OCI-LY7 (cell line): Measurements from ENCODE around the gene ZFYVE28. TPM values are rescaled to one million over a fixed set of nuclear protein-coding genes. Genes with fewer than 3 reads are reported as not detected.

Experiments used
- BruUV-seq: library from RNA; stranded (reverse); fragments of 400-500 nt; replicated peaks from 2 replicates; lab custom pipeline; 2021; lab: Mats Ljungman, UMichigan
- CTCF ChIA-PET: fragments of 300-600 bp; sonication (Branson Sonifier 250); formaldehyde crosslinking; loops from one replicate; lab custom pipeline; 2022; ENCODE audit warnings: antibody characterized with exemption; ENCODE audit not compliant: unreplicated experiment; lab: Charles Lee
- POLR2A ChIA-PET: fragments of 300-600 bp; sonication (Branson Sonifier 250); formaldehyde crosslinking; loops from one replicate; lab custom pipeline; 2022; ENCODE audit warnings: antibody characterized with exemption; lab: Charles Lee
- DNase-seq: peaks from one replicate; pipeline ENCODE4 v3.0.0-alpha.2; 2015; ENCODE audit warnings: low spot score
- H2AFZ ChIP-seq: fragments of 200-600 bp; sonication (generic), shearing (Covaris generic); 2 replicates; pipeline ENCODE4 v1.6.1; 2014; ENCODE audit warnings: mild to moderate bottlenecking, antibody characterized with exemption, low read length, moderate library complexity
- H3K27ac ChIP-seq: fragments of 200-600 bp; sonication (generic); 2 replicates; pipeline ENCODE4 v1.5.1; 2014; ENCODE audit warnings: mixed run types, low read depth, mild to moderate bottlenecking, moderate library complexity, low read length, inconsistent platforms; ENCODE audit not compliant: poor library complexity, severe bottlenecking
- H3K36me3 ChIP-seq: fragments of 200-600 bp; sonication (generic); 2 replicates; pipeline ENCODE4 v1.6.1; 2014; ENCODE audit warnings: mild to moderate bottlenecking, antibody characterized with exemption, low read length, moderate library complexity, mixed read lengths; ENCODE audit not compliant: insufficient read depth
- H3K4me1 ChIP-seq: fragments of 200-600 bp; sonication (generic); 2 replicates; pipeline ENCODE4 v1.5.1; 2014; ENCODE audit warnings: mild to moderate bottlenecking, low read length; ENCODE audit not compliant: insufficient read depth, poor library complexity, severe bottlenecking
- H3K4me2 ChIP-seq: fragments of 200-600 bp; sonication (generic); 2 replicates; pipeline ENCODE4 v1.6.1; 2014; ENCODE audit warnings: mild to moderate bottlenecking, low read length
- H3K4me3 ChIP-seq: fragments of 200-600 bp; sonication (generic); 2 replicates; pipeline ENCODE4 v1.5.1; 2014; ENCODE audit warnings: mild to moderate bottlenecking, low read depth, low read length; ENCODE audit not compliant: poor library complexity, severe bottlenecking
- H3K79me2 ChIP-seq: fragments of 200-600 bp; sonication (generic); 2 replicates; pipeline ENCODE4 v1.6.1; 2016; ENCODE audit warnings: low read depth, mild to moderate bottlenecking, low read length, moderate library complexity, mixed read lengths; ENCODE audit not compliant: insufficient read depth
- H3K9me2 ChIP-seq: fragments of 200-600 bp; sonication (generic); 2 replicates; pipeline ENCODE4 v1.6.1; 2016; ENCODE audit warnings: mild to moderate bottlenecking, low read length, mixed read lengths; ENCODE audit not compliant: insufficient read depth
- H3K9me3 ChIP-seq: fragments of 200-600 bp; sonication (generic); 2 replicates; pipeline ENCODE4 v1.6.1; 2014; ENCODE audit warnings: mild to moderate bottlenecking, mixed run types, low read length, mixed read lengths
- H4K20me1 ChIP-seq: fragments of 200-600 bp; sonication (generic); 2 replicates; pipeline ENCODE4 v1.6.1; 2014; ENCODE audit warnings: mild to moderate bottlenecking, antibody characterized with exemption, low read length, moderate library complexity, mixed read lengths; ENCODE audit not compliant: insufficient read depth
- EZH2phosphoT487 ChIP-seq: fragments of 200-600 bp; sonication (generic); IDR thresholded peaks from 2 replicates; pipeline ENCODE4 v1.6.1; 2018; ENCODE audit warnings: low read depth, borderline replicate concordance, mild to moderate bottlenecking, mixed run types, antibody characterized with exemption, low read length, moderate library complexity, mixed read lengths
- intact Hi-C: fragments of 100-400 bp; cut with micrococcal nuclease; formaldehyde crosslinking; loops from one replicate; pipeline ENCODE4 v1.10.0; 2022; ENCODE audit not compliant: unreplicated experiment
- total RNA-seq, 2 experiments: library from RNA; depleted of rRNA in 1 of 2; stranded (reverse); fragments of >200 nt in 1 of 2; shearing (Covaris generic) in 1 of 2; gene quantifications; 2 replicates each; pipeline ENCODE4 v1.2.3, GENCODE V29; 2014 to 2022
- TF ChIP-seq, protein P1 (sequence below): fragments of 200-600 bp; sonication (generic); conservative IDR thresholded peaks from 2 replicates; pipeline ENCODE4 v1.5.1; 2014; ENCODE audit warnings: mild to moderate bottlenecking, antibody characterized with exemption, low read length, moderate library complexity, mixed read lengths

Gene ZFYVE28
- total RNA-seq, 2 experiments from 2014 or later, result 0.32 TPM; not detected in 1

DNA sequence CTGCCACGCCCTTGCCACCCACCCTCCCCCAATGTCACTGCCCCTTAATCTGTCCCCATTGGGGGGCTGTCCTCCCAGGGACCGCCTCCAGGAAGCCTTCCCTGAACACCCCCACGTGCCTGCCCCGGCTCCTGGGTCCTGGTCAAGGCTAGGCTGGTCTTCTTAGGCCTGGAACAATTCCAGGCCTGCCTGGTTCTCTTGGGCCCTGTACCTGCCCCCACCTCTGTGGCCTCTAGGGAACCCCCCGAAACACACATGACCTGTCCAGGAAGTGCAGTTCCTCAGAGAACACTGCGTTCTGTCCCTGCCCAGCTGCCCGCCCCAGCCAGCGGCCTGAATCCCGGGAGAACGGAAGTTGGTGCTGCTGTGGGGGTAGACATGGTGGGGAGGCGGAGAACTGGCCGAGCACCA, 161.7 kb downstream of the ZFYVE28 start:
- Histone ChIP-seq H3K4me2 (no peak overlapping the region), H3K9me2 (no peaks in the 10 kb centered on the region), H3K4me3 (no peak overlapping the region), H3K79me2 (no peaks in the 10 kb centered on the region), H4K20me1 (no peaks in the 10 kb centered on the region), H3K4me1 (peaks cover 3% of the 10 kb centered on the region), H2AFZ (no peak overlapping the region), H3K9me3 (no peaks in the 10 kb centered on the region), H3K36me3 (no peaks in the 10 kb centered on the region), H3K27ac (no peak overlapping the region)
- ChIA-PET CTCF (no interaction called here), POLR2A (no interaction called here)
- BruUV-seq, result no TSS peak
- TF ChIP-seq EZH2phosphoT487, result no peak
- TF ChIP-seq, protein P1, sequence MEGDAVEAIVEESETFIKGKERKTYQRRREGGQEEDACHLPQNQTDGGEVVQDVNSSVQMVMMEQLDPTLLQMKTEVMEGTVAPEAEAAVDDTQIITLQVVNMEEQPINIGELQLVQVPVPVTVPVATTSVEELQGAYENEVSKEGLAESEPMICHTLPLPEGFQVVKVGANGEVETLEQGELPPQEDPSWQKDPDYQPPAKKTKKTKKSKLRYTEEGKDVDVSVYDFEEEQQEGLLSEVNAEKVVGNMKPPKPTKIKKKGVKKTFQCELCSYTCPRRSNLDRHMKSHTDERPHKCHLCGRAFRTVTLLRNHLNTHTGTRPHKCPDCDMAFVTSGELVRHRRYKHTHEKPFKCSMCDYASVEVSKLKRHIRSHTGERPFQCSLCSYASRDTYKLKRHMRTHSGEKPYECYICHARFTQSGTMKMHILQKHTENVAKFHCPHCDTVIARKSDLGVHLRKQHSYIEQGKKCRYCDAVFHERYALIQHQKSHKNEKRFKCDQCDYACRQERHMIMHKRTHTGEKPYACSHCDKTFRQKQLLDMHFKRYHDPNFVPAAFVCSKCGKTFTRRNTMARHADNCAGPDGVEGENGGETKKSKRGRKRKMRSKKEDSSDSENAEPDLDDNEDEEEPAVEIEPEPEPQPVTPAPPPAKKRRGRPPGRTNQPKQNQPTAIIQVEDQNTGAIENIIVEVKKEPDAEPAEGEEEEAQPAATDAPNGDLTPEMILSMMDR, result no peak
- intact Hi-C loops, result no loop called here
- DNase-seq, result no peak

GRCh38 chr4:2256156-2256731, 162.2 kb downstream of the ZFYVE28 start:
- Histone ChIP-seq H3K4me2 (no peak overlapping the region), H3K9me2 (no peaks in the 10 kb centered on the region), H2AFZ (no peak overlapping the region), H3K36me3 (no peaks in the 10 kb centered on the region), H3K4me3 (no peak overlapping the region), H3K9me3 (no peaks in the 10 kb centered on the region), H4K20me1 (no peaks in the 10 kb centered on the region), H3K79me2 (no peaks in the 10 kb centered on the region), H3K4me1 (peaks cover 3% of the 10 kb centered on the region), H3K27ac (no peak overlapping the region)
- BruUV-seq, result no TSS peak
- CTCF ChIA-PET, result no interaction called here
- no peak for TF ChIP-seq EZH2phosphoT487
- TF ChIP-seq, protein P1, result no peak
- intact Hi-C loops, result no loop called here
- POLR2A ChIA-PET, result no interaction called here
- DNase-seq, result no peak

GRCh38 chr4:2255501-2256155, 162.8 kb downstream of the ZFYVE28 start:
- no peak for DNase-seq
- Histone ChIP-seq H3K27ac (no peak overlapping the region), H3K36me3 (no peaks in the 10 kb centered on the region), H3K9me3 (no peaks in the 10 kb centered on the region), H4K20me1 (no peaks in the 10 kb centered on the region), H3K4me1 (peaks cover under 1% of the 10 kb centered on the region), H3K9me2 (no peaks in the 10 kb centered on the region), H3K4me2 (no peak overlapping the region), H3K79me2 (no peaks in the 10 kb centered on the region), H3K4me3 (no peak overlapping the region), H2AFZ (no peak overlapping the region)
- no peak for TF ChIP-seq EZH2phosphoT487
- TF ChIP-seq, protein P1, result no peak
- no TSS peak for BruUV-seq
- intact Hi-C loops, result no loop called here
- ChIA-PET CTCF (no interaction called here), POLR2A (no interaction called here)
